GM23248 (cell line): Measurements from ENCODE around the gene SLC25A10. TPM values are rescaled to one million over a fixed set of nuclear protein-coding genes. Genes with fewer than 3 reads are reported as not detected.

Source experiments
- DNase-seq: peaks from one replicate; pipeline ENCODE4 v3.0.0-alpha.2; 2015
- H2AFZ ChIP-seq: fragments of 200-600 bp; sonication (generic); 2 replicates; pipeline ENCODE4 v1.6.1; 2016; ENCODE audit warnings: antibody characterized with exemption
- H3F3A ChIP-seq: fragments of 200-600 bp; sonication (generic); 2 replicates; pipeline ENCODE4 v1.6.1; 2016; ENCODE audit warnings: mild to moderate bottlenecking, antibody characterized with exemption, mixed run types; ENCODE audit not compliant: insufficient read depth
- H3K27ac ChIP-seq: fragments of 200-600 bp; sonication (generic); 2 replicates; pipeline ENCODE4 v1.5.1; 2016; ENCODE audit warnings: mild to moderate bottlenecking
- H3K27me3 ChIP-seq: fragments of 200-600 bp; sonication (generic); replicated peaks from 2 replicates; pipeline ENCODE4 v1.6.1; 2016; ENCODE audit warnings: mild to moderate bottlenecking; ENCODE audit not compliant: insufficient read depth
- H3K36me3 ChIP-seq: fragments of 200-600 bp; sonication (generic); 2 replicates; pipeline ENCODE4 v1.6.1; 2016; ENCODE audit warnings: low read depth, mild to moderate bottlenecking
- H3K4me1 ChIP-seq: fragments of 200-600 bp; sonication (generic); 2 replicates; pipeline ENCODE4 v1.6.1; 2016; ENCODE audit warnings: mild to moderate bottlenecking; ENCODE audit not compliant: insufficient read depth
- H3K4me2 ChIP-seq: fragments of 200-600 bp; sonication (generic); one replicate; pipeline ENCODE4 v1.6.1; 2016; ENCODE audit warnings: mild to moderate bottlenecking; ENCODE audit not compliant: unreplicated experiment
- H3K4me3 ChIP-seq: fragments of 200-600 bp; sonication (generic); 2 replicates; pipeline ENCODE4 v1.5.1; 2016; ENCODE audit warnings: mild to moderate bottlenecking
- H3K79me2 ChIP-seq: fragments of 200-600 bp; sonication (generic); 2 replicates; pipeline ENCODE4 v1.6.1; 2016; ENCODE audit warnings: mild to moderate bottlenecking; ENCODE audit not compliant: insufficient read depth
- H3K9ac ChIP-seq: fragments of 200-600 bp; sonication (generic); 2 replicates; pipeline ENCODE4 v1.6.1; 2016; ENCODE audit warnings: mild to moderate bottlenecking
- H3K9me2 ChIP-seq: fragments of 200-600 bp; sonication (generic); 2 replicates; pipeline ENCODE4 v1.6.1; 2016; ENCODE audit warnings: mixed run types, mild to moderate bottlenecking, moderate library complexity; ENCODE audit not compliant: insufficient read depth
- H3K9me3 ChIP-seq: fragments of 200-600 bp; sonication (generic); one replicate; pipeline ENCODE4 v1.6.1; 2017; ENCODE audit warnings: low read depth
- H4K20me1 ChIP-seq: fragments of 200-600 bp; sonication (generic); 2 replicates; pipeline ENCODE4 v1.6.0; 2016; ENCODE audit not compliant: insufficient read depth
- EZH2 ChIP-seq: fragments of 200-600 bp; sonication (generic); IDR thresholded peaks from 2 replicates; pipeline ENCODE4 v1.6.1; 2018; ENCODE audit warnings: antibody characterized with exemption, mild to moderate bottlenecking; ENCODE audit not compliant: insufficient read depth, poor library complexity, severe bottlenecking
- EZH2phosphoT487 ChIP-seq: fragments of 200-600 bp; sonication (generic); IDR thresholded peaks from 2 replicates; pipeline ENCODE4 v1.6.1; 2018; ENCODE audit warnings: antibody characterized with exemption, moderate library complexity, mild to moderate bottlenecking, low read depth; ENCODE audit not compliant: insufficient read depth
- WGBS, 2 experiments: methylation state at CpG; one replicate each; pipeline ENCODE4 v1.1.6; 2015 to 2017; ENCODE audit warnings: low lambda C conversion rate in 2 of 2, low coverage in 1 of 2; ENCODE audit errors: missing lambda C conversion rate in 2 of 2; 5-methylcytosine and 5-hydroxymethylcytosine counted together
- in situ Hi-C: fragments of 300-500 bp; cut with MboI; formaldehyde crosslinking; loops from 2 replicates; pipeline ENCODE4 v1.15.0; 2020
- polyA plus RNA-seq: library from polyadenylated mRNA; unstranded; fragments of >200 nt; fragmentation: Nextera tagmentation; extraction: Ambion mirVana; gene quantifications from 2 replicates; pipeline ENCODE4 v1.2.1, GENCODE V29; 2016
- total RNA-seq: library from RNA; depleted of rRNA; stranded (reverse); fragments of >200 nt; shearing (Covaris generic); gene quantifications from 2 replicates; pipeline ENCODE4 v1.2.3, GENCODE V29; 2014

SLC25A10 gene
- total and polyA plus RNA-seq, 2 experiments from 2014 or later: 12.5 to 16.9 TPM

DNA sequence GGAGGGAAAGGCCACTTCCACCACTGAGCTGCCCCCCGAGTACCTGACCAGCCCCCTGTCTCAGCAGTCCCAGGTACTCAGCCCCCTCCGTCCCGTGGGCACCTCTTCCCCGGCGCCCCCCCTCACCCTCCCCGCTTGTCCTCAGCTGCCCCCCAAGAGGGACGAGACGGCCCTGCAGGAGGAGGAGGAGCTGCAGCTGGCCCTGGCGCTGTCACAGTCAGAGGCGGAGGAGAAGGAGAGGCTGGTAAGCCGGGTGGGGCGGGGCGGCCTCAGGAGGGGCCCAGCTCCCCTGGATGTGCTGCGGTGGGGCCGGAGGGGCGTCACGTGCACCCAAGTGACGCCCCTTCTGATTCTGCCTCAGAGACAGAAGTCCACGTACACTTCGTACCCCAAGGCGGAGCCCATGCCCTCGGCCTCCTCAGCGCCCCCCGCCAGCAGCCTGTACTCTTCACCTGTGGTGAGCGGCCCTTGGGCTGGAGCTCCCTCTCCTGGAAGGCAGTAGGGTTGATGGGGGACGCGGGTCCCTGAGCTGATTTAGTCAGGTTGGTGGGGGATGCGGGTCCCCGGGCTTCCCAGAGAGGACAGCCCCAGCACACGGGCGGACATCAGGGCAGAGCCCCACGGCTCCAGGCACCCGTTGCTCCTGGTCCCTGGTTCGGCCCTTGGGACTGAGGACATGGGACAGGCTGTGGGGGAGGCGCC, 18.4 kb upstream of the SLC25A10 start:
- H3K9me2 ChIP-seq: no peaks in the 10 kb centered on the region
- H3K9ac ChIP-seq: no peak overlapping the region
- no peak overlapping the region for H3K27ac ChIP-seq
- no peak overlapping the region for H3K4me3 ChIP-seq
- 0 out of 2 replicates have a peak, but pooled peaks cover 5% of the 10 kb centered on the region for H3F3A ChIP-seq
- no peaks in the 10 kb centered on the region for H3K9me3 ChIP-seq
- no peaks in the 10 kb centered on the region for H3K27me3 ChIP-seq
- no peaks in the 10 kb centered on the region for H3K4me1 ChIP-seq
- peaks cover 23% of the 10 kb centered on the region; the same call in 1 of the 2 replicates for H3K36me3 ChIP-seq
- no peak overlapping the region for H2AFZ ChIP-seq
- 82 to 85% methylated on average over 17 to 35 of the region's 35 CpGs for WGBS, 2 experiments
- DNase-seq: no peak
- in situ Hi-C loops: no loop called here
- H3K79me2 ChIP-seq: peaks cover 96% of the 10 kb centered on the region
- TF ChIP-seq EZH2 (no peak), EZH2phosphoT487 (no peak)
- no peak overlapping the region for H3K4me2 ChIP-seq
- no peaks in the 10 kb centered on the region for H4K20me1 ChIP-seq

DNA sequence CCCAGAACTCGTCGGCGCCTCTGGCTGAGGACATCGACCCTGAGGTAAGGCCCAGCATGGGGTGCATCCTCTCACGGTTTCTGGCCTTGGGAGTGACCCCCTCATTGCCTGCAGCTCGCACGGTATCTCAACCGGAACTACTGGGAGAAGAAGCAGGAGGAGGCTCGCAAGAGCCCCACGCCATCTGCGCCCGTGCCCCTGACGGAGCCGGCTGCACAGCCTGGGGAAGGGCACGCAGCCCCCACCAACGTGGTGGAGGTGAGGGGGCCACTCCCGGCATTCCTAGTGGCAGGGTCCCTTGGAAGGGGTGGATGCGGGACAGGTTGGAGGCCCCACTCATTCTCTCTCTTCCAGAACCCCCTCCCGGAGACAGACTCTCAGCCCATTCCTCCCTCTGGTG, 17.3 kb upstream of the SLC25A10 start:
- Histone ChIP-seq H2AFZ (no peak overlapping the region), H3K79me2 (peaks cover 96% of the 10 kb centered on the region), H3K4me2 (no peak overlapping the region), H3K27ac (no peak overlapping the region), H3F3A (peaks cover 5% of the 10 kb centered on the region; the same call in 1 of the 2 replicates), H3K9me2 (no peaks in the 10 kb centered on the region), H3K4me3 (no peak overlapping the region), H3K9ac (no peak overlapping the region), H3K27me3 (no peaks in the 10 kb centered on the region), H3K4me1 (no peaks in the 10 kb centered on the region), H4K20me1 (no peaks in the 10 kb centered on the region), H3K36me3 (peaks cover 18% of the 10 kb centered on the region; the same call in 1 of the 2 replicates), H3K9me3 (no peaks in the 10 kb centered on the region)
- no peak for TF ChIP-seq EZH2phosphoT487
- TF ChIP-seq EZH2: no peak
- no peak for DNase-seq
- in situ Hi-C loops: no loop called here
- 91 to 92% methylated on average over 19 of the region's 19 CpGs for WGBS, 2 experiments

DNA sequence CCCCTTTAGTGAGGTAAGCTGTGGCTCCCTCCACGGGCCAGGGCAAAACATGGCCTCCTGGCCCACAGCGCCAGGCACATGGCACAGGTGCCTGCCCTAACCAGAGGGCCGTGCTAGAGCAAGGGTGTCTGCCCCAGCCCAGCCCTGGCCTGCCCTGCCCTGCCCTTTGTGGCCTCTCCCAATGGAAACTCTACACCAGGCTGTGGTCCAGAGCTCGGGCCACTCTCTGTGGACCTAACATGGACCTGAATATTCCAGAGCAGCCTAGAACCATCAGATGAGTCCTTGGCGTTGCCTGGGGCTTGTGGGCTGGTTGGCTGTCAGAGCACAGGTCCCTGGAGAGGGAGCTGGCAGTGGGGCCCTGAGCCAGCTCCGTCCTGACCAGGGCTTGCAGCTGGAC, 16.9 kb upstream of the SLC25A10 start:
- Histone ChIP-seq H4K20me1 (no peaks in the 10 kb centered on the region), H3K9ac (no peak overlapping the region), H3K9me2 (no peaks in the 10 kb centered on the region), H3K36me3 (peaks cover 18% of the 10 kb centered on the region; the same call in 1 of the 2 replicates), H3F3A (peaks cover 5% of the 10 kb centered on the region; the same call in 1 of the 2 replicates), H3K4me2 (no peak overlapping the region), H2AFZ (no peak overlapping the region), H3K4me3 (no peak overlapping the region), H3K79me2 (peaks cover 96% of the 10 kb centered on the region), H3K4me1 (no peaks in the 10 kb centered on the region), H3K27ac (no peak overlapping the region), H3K27me3 (no peaks in the 10 kb centered on the region), H3K9me3 (no peaks in the 10 kb centered on the region)
- no peak for TF ChIP-seq EZH2phosphoT487
- no peak for TF ChIP-seq EZH2
- DNase-seq: no peak
- WGBS, 2 experiments: 87% methylated on average over 6 of the region's 6 CpGs
- in situ Hi-C loops: no loop called here

DNA sequence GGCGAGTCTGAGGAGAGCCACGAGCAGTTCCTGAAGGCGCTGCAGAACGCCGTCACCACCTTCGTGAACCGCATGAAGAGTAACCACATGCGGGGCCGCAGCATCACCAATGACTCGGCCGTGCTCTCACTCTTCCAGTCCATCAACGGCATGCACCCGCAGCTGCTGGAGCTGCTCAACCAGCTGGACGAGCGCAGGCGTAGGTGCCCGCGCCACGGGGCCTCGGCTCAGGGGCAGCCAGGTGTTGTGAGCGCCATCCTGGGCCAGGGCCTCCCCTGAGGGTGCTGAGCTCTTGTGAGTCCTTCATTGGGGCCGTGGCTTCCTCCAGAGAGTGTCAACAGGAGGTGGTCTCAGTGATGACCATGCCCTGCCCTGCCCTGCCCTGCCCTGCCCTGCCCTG, 16.3 kb upstream of the SLC25A10 start:
- Histone ChIP-seq H3K9me2 (no peaks in the 10 kb centered on the region), H3K9me3 (no peaks in the 10 kb centered on the region), H3K4me1 (no peaks in the 10 kb centered on the region), H3K79me2 (peaks cover 95% of the 10 kb centered on the region), H2AFZ (no peak overlapping the region), H3F3A (peaks cover 5% of the 10 kb centered on the region; the same call in 1 of the 2 replicates), H3K27ac (no peak overlapping the region), H3K9ac (no peak overlapping the region), H3K36me3 (peaks cover 18% of the 10 kb centered on the region; the same call in 1 of the 2 replicates), H3K4me3 (no peak overlapping the region), H4K20me1 (no peaks in the 10 kb centered on the region), H3K4me2 (no peak overlapping the region), H3K27me3 (no peaks in the 10 kb centered on the region)
- in situ Hi-C loops: no loop called here
- DNase-seq: no peak
- 95% methylated on average over 17 to 22 of the region's 22 CpGs for WGBS, 2 experiments
- TF ChIP-seq EZH2phosphoT487 (no peak), EZH2 (no peak)
